PC-9 (cell line): ENCODE measurements around the gene LARP1B. TPM values are rescaled to one million over a fixed set of nuclear protein-coding genes. Genes with fewer than 3 reads are reported as not detected.
"Not testable (repeated sequence)": the region's sequence is repeated elsewhere in the genome, so short reads cannot be mapped to it uniquely, and the experiment has no call there.

Source experiments
- BruUV-seq: library from RNA; stranded (reverse); fragments of 400-500 nt; replicated peaks from 2 replicates; lab custom pipeline; 2021; lab: Mats Ljungman, UMichigan
- CTCF ChIA-PET: fragments of 300-600 bp; sonication (Branson Sonifier 250); formaldehyde crosslinking; loops from one replicate; lab custom pipeline; 2022; ENCODE audit warnings: antibody characterized with exemption; lab: Charles Lee
- POLR2A ChIA-PET: fragments of 300-600 bp; sonication (Branson Sonifier 250); formaldehyde crosslinking; loops from one replicate; lab custom pipeline; 2022; ENCODE audit warnings: antibody characterized with exemption; ENCODE audit not compliant: unreplicated experiment; lab: Charles Lee
- DNase-seq, 2 experiments: peaks; one replicate each; pipeline versions ENCODE4 v3.0.0 to v3.0.0-alpha.2; 2015 to 2022; ENCODE audit warnings: mixed read lengths in 1 of 2
- H2AFZ ChIP-seq: fragments of 200-600 bp; sonication (generic); 2 replicates; pipeline ENCODE4 v1.8.1; 2017; ENCODE audit warnings: antibody characterized with exemption
- H3F3A ChIP-seq: fragments of 200-600 bp; sonication (generic); 2 replicates; pipeline ENCODE4 v1.8.1; 2017; ENCODE audit warnings: antibody characterized with exemption, mild to moderate bottlenecking, low read depth; ENCODE audit not compliant: insufficient read depth
- H3K27ac ChIP-seq: fragments of 200-600 bp; sonication (generic); 2 replicates; pipeline ENCODE4 v1.6.1; 2016; ENCODE audit warnings: mixed run types
- H3K27me3 ChIP-seq: fragments of 200-600 bp; sonication (generic); 2 replicates; pipeline ENCODE4 v1.6.1; 2016; ENCODE audit warnings: low read depth, mixed run types; ENCODE audit not compliant: insufficient read depth
- H3K36me3 ChIP-seq: fragments of 200-600 bp; sonication (generic); 2 replicates; pipeline ENCODE4 v1.6.1; 2016; ENCODE audit warnings: low read depth, mixed run types
- H3K4me1 ChIP-seq: fragments of 200-600 bp; sonication (generic); replicated peaks from 2 replicates; pipeline ENCODE4 v1.6.1; 2016; ENCODE audit warnings: mixed run types; ENCODE audit not compliant: insufficient read depth
- H3K4me2 ChIP-seq: fragments of 200-600 bp; sonication (generic); 2 replicates; pipeline ENCODE4 v1.6.1; 2017; ENCODE audit warnings: mixed run types
- H3K4me3 ChIP-seq: fragments of 200-600 bp; sonication (generic); 2 replicates; pipeline ENCODE4 v1.6.1; 2016; ENCODE audit warnings: mixed run types
- H3K79me2 ChIP-seq: fragments of 200-600 bp; sonication (generic); 2 replicates; pipeline ENCODE4 v1.6.1; 2017; ENCODE audit warnings: low read depth, mixed run types
- H3K9me2 ChIP-seq: fragments of 200-600 bp; sonication (generic); 2 replicates; pipeline ENCODE4 v1.8.1; 2017; ENCODE audit warnings: mild to moderate bottlenecking; ENCODE audit not compliant: insufficient read depth
- H3K9me3 ChIP-seq: fragments of 200-600 bp; sonication (generic); 2 replicates; pipeline ENCODE4 v1.8.1; 2016; ENCODE audit warnings: low read depth; ENCODE audit not compliant: insufficient read depth
- H4K20me1 ChIP-seq: fragments of 200-600 bp; sonication (generic); 2 replicates; pipeline ENCODE4 v1.8.1; 2017; ENCODE audit not compliant: insufficient read depth
- EZH2 ChIP-seq: fragments of 200-600 bp; sonication (generic); IDR thresholded peaks from 2 replicates; pipeline ENCODE4 v1.8.0; 2017; ENCODE audit warnings: antibody characterized with exemption, low read depth
- intact Hi-C: fragments of 100-400 bp; cut with micrococcal nuclease; formaldehyde crosslinking; loops from one replicate; pipeline ENCODE4 v1.10.0; 2022; ENCODE audit not compliant: unreplicated experiment
- total RNA-seq: library from RNA; stranded (reverse); gene quantifications from 2 replicates; pipeline ENCODE4 v1.2.3, GENCODE V29; 2021
- TF ChIP-seq, protein P1 (sequence below): fragments of 200-600 bp; sonication (generic); conservative IDR thresholded peaks from 2 replicates; pipeline ENCODE4 v1.6.1; 2017; ENCODE audit warnings: mixed run types, antibody characterized with exemption, mild to moderate bottlenecking, moderate library complexity

The LARP1B gene
- total RNA-seq, 1 experiment from 2014 or later: 22.0 TPM

DNA sequence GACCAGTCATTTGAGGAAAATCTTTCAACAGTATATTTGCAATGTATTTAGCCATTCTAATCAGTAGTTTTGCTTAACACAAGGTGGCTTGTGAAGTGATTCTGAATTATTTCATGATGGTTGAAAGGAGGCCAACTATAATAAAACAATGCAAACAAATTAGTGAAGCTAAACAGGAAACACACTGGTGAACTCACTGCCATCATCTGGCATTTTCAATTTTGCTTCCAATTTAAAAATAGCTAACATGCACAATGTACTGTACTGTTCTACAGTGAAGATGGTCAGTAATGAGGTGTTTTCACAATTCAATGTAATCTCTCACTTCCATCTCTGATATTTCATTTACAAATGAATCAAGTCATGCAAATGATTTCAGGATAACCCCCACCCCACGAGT is 195.4 kb downstream of the LARP1B start:
- no peak overlapping the region for H3K27ac ChIP-seq
- no peaks in the 10 kb centered on the region for H3F3A ChIP-seq
- intact Hi-C loops: no loop called here
- no peaks in the 10 kb centered on the region for H3K27me3 ChIP-seq
- CTCF ChIA-PET: no interaction called here
- H3K4me2 ChIP-seq: no peak overlapping the region
- POLR2A ChIA-PET: no interaction called here
- H3K36me3 ChIP-seq: no peaks in the 10 kb centered on the region
- no peaks in the 10 kb centered on the region for H3K9me2 ChIP-seq
- no peaks in the 10 kb centered on the region for H3K79me2 ChIP-seq
- no peaks in the 10 kb centered on the region for H3K4me1 ChIP-seq
- H3K4me3 ChIP-seq: no peak overlapping the region
- H3K9me3 ChIP-seq: no peaks in the 10 kb centered on the region
- no peaks in the 10 kb centered on the region for H4K20me1 ChIP-seq
- H2AFZ ChIP-seq: no peak overlapping the region
- TF ChIP-seq, protein P1, sequence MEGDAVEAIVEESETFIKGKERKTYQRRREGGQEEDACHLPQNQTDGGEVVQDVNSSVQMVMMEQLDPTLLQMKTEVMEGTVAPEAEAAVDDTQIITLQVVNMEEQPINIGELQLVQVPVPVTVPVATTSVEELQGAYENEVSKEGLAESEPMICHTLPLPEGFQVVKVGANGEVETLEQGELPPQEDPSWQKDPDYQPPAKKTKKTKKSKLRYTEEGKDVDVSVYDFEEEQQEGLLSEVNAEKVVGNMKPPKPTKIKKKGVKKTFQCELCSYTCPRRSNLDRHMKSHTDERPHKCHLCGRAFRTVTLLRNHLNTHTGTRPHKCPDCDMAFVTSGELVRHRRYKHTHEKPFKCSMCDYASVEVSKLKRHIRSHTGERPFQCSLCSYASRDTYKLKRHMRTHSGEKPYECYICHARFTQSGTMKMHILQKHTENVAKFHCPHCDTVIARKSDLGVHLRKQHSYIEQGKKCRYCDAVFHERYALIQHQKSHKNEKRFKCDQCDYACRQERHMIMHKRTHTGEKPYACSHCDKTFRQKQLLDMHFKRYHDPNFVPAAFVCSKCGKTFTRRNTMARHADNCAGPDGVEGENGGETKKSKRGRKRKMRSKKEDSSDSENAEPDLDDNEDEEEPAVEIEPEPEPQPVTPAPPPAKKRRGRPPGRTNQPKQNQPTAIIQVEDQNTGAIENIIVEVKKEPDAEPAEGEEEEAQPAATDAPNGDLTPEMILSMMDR: no peak
- TF ChIP-seq EZH2: no peak
- BruUV-seq: no TSS peak
- DNase-seq: no peak

DNA sequence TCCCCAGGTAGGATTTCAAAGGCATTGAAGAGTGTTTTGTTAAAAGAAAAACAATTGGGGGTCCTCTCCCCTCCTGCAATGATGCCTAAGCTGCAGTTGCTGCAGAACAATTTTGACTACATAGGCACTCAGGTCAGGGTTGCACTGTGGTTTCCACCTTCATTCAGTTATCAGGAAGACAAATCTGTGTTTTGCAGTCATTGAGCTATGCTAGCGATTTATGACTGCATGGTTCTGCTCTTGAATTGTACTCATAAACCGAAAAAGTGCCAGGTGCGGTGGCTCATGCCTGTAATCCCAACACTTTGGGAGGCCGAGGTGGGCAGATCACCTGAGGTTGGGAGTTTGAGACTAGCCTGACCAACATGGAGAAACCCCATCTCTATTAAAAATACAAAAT is 197.1 kb downstream of the LARP1B start:
- CTCF ChIA-PET, H3K9me3 ChIP-seq, H3K4me1 ChIP-seq, BruUV-seq, H3F3A ChIP-seq, H3K4me3 ChIP-seq, DNase-seq, H3K36me3 ChIP-seq, H2AFZ ChIP-seq, H3K27ac ChIP-seq, H3K79me2 ChIP-seq, H3K27me3 ChIP-seq, H3K9me2 ChIP-seq, H4K20me1 ChIP-seq, intact Hi-C loops, H3K4me2 ChIP-seq, POLR2A ChIA-PET: not testable (repeated sequence)

DNA sequence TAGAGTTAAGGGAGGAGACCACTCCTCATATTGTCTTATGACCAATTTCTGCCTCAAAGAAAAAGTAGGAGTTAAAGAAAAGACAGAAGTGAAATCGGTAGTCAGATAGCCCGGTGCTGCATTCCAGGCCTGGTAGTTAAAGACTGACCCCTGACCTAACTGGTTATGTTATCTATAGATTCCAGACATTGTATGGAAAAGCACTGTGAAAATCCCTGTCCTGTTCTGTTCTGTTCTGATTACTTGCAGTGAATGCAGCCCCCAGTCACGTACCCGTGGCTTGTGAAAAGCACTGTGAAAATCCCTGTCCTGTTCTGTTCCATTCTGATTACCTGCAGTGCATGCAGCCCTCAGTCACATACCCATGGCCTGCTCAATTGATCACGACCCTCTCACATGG is 198.8 kb downstream of the LARP1B start:
- H3K36me3 ChIP-seq, H3K9me2 ChIP-seq, H3K9me3 ChIP-seq, BruUV-seq, DNase-seq, H3K27me3 ChIP-seq, H3F3A ChIP-seq, CTCF ChIA-PET, intact Hi-C loops, H4K20me1 ChIP-seq, H3K27ac ChIP-seq, H3K4me1 ChIP-seq, H3K4me3 ChIP-seq, H3K4me2 ChIP-seq, H3K79me2 ChIP-seq, H2AFZ ChIP-seq: not testable (repeated sequence)
- POLR2A ChIA-PET: interaction anchor here (0.7 kb wide), 1 partner anchor 26 kb away, joined by 3 read pairs; no protein-coding TSS in a partner anchor

Other genes with a start within 250 kb of the LARP1B start
- gene PLK4, start 180.4 kb upstream of the LARP1B start, total RNA-seq: 23.3 and 25.7 TPM in 2 replicates
- 19.0 and 21.4 TPM in 2 replicates for gene MFSD8, start 96.1 kb upstream of the LARP1B start, total RNA-seq
- gene ABHD18, start 95.9 kb upstream of the LARP1B start, total RNA-seq: 10.4 and 12.4 TPM in 2 replicates
- 51.7 and 105 TPM in 2 replicates for gene PGRMC2, start 226.5 kb downstream of the LARP1B start, total RNA-seq